ENCODE results near the gene CERS3.

CERS3 gene

DNA sequence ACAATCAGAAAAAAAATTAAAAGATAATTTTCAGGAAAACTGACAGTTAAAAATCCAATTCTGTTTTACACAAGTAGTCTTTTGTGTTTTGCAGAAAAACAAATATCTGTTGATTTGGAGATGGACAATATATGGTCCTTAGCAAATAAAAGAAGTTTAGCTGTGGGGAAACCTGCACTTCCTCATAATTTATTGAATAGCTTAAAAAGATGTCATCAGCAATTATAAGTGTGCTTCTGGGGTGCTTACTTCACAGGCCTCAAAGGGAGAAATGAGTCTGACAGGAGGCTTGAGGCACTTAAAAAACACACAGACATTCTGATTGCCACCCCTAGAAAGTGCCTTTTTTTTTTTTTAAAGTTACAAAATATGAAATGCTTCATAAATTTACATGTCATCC, 31.6 kb upstream of the CERS3 start:
- no peak overlapping the region for H3K9ac ChIP-seq
- TF ChIP-seq Cebpa-rat (IDR thresholded peaks at IDR 0.05): no peak
- H3K4me3 ChIP-seq: no peak overlapping the region
- no peak overlapping the region for H3K27ac ChIP-seq
- H3K27me3 ChIP-seq: no peaks in the 10 kb centered on the region
- H3K36me3 ChIP-seq: peaks cover 0 to 10% (median 0%) of the 10 kb centered on the region in 11 experiments; a peak in 7 of 22 replicates
- H3K4me1 ChIP-seq: peaks cover 0 to 11% (median 0%) of the 10 kb centered on the region in 10 experiments; a peak in 2 of 20 replicates
- H3K4me2 ChIP-seq: no peak overlapping the region
- peaks cover 10 to 37% (median 30%) of the 10 kb centered on the region in 11 experiments; a peak in 20 of 22 replicates for H3K9me3 ChIP-seq (replicated peaks in 1 of 11)
- H4K20me1 ChIP-seq: no peaks in the 10 kb centered on the region

DNA sequence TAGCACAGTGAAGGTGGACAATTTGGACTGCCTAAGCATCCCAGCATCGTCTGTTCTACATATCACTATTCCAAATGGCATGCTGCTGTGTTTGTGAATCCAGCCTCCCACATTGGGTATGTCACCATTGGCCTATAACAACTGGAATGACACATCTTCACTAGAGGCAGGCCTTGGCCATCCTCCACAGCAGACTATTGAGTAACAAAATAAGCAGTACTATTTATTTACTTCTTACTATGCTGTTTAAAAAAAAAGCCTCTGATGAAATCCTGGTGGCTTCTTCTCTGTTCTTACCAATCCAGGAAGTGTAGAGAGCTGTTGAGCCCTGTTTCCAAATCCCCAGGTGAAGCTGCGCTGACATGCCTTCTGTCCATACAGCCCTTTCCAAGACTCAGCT, 30.6 kb upstream of the CERS3 start:
- H3K27ac ChIP-seq: no peak overlapping the region
- no peak overlapping the region for H3K4me3 ChIP-seq
- H3K9me3 ChIP-seq (replicated peaks in 1 of 11): peaks cover 10 to 43% (median 37%) of the 10 kb centered on the region in 11 experiments; a peak in 21 of 22 replicates
- H3K4me2 ChIP-seq: no peak overlapping the region
- H3K9ac ChIP-seq: no peak overlapping the region
- H3K36me3 ChIP-seq: peaks cover 0 to 12% (median 0%) of the 10 kb centered on the region in 11 experiments; a peak in 7 of 22 replicates
- no peaks in the 10 kb centered on the region for H4K20me1 ChIP-seq
- no peaks in the 10 kb centered on the region for H3K27me3 ChIP-seq
- no peak for TF ChIP-seq Cebpa-rat (IDR thresholded peaks at IDR 0.05)
- H3K4me1 ChIP-seq: peaks cover 0 to 11% (median 0%) of the 10 kb centered on the region in 10 experiments; a peak in 2 of 20 replicates

DNA sequence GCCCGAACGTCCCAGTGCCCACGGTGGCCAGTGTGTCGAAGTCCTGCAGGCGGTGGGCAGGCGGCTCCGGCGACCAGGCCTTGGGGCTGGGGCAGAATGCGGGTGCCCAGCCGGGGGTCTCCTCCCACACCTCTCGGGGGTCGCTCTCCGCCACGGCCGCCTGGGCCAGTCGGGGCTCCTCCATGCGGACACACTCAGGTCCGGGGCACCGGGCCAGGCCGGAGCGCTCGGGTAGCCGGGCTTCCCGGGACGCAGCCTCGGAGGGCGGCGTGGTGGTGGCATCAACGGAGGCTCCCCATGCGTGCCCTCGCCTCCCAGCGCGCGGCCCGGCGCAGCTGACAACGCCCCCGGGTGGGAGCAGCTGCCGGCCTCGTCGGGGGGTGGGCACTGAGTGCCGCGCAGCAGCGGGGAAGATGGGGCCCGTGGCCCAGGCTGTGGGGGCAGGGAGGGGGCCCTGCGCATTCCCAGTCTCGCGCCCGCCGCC, 30.1 kb upstream of the CERS3 start:
- H3K27me3 ChIP-seq: no peaks in the 10 kb centered on the region
- H3K27ac ChIP-seq: no peak overlapping the region
- H4K20me1 ChIP-seq: no peaks in the 10 kb centered on the region
- H3K4me2 ChIP-seq: no peak overlapping the region
- H3K4me3 ChIP-seq: no peak overlapping the region
- peaks cover 0 to 17% (median 3%) of the 10 kb centered on the region in 11 experiments; a peak in 10 of 22 replicates for H3K36me3 ChIP-seq
- H3K4me1 ChIP-seq: peaks cover 0 to 11% (median 0%) of the 10 kb centered on the region in 10 experiments; a peak in 2 of 20 replicates
- H3K9me3 ChIP-seq (replicated peaks in 1 of 11): peaks cover 15 to 48% (median 42%) of the 10 kb centered on the region in 11 experiments
- H3K9ac ChIP-seq: no peak overlapping the region
- TF ChIP-seq Cebpa-rat (IDR thresholded peaks at IDR 0.05): no peak

DNA sequence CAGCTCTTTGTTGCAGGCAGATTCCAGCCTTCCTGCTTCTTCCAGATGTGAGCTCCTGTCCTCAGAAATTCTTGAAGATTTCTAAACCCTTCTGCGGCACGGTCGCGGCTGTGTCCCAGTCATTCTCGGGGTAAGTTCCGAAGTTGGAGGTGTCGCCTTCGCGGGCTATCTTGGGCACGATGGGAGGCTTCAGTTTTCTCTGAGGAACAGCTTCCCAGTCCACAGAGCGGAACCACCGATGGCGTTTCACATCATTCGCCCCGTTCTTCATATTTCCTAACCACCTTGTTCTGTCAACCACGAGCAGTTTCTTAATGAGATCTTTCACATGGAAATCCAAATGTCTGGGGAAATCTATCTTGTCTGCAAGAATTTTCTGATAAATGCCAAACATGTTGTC, 24.7 kb upstream of the CERS3 start:
- no peak for TF ChIP-seq Cebpa-rat (IDR thresholded peaks at IDR 0.05)
- no peak overlapping the region for H3K9ac ChIP-seq
- H3K9me3 ChIP-seq (replicated peaks in 1 of 11): peaks cover 43 to 75% (median 66%) of the 10 kb centered on the region in 11 experiments
- H3K36me3 ChIP-seq: peaks cover 12 to 33% (median 24%) of the 10 kb centered on the region in 11 experiments; a peak in 18 of 22 replicates
- no peaks in the 10 kb centered on the region for H3K27me3 ChIP-seq
- H4K20me1 ChIP-seq: no peaks in the 10 kb centered on the region
- H3K4me2 ChIP-seq: no peak overlapping the region
- no peak overlapping the region for H3K27ac ChIP-seq
- H3K4me1 ChIP-seq: peaks cover 0 to 8% (median 0%) of the 10 kb centered on the region in 10 experiments; a peak in 3 of 20 replicates
- no peak overlapping the region for H3K4me3 ChIP-seq

DNA sequence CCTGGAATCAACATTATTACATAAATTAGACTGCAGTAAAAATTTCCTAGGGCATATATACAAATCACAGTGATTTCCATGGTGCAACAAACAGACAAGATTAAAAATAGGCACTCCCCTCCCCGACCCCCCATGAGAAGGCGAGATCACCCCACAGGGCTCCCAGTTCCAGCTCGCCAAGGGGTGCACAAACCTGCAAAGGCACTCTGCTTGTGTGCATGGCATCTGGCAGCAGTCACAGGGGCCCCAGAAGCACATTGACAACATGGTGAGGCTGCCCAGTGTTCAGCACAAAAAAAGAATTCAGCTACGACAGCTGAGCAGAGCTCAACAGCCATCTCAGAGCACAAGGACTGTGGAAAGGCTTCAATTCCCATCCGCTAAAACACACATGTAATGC, 19.2 kb upstream of the CERS3 start:
- Histone ChIP-seq H3K4me2 (no peak overlapping the region), H3K36me3 (peaks cover 4 to 18% (median 16%) of the 10 kb centered on the region in 11 experiments; a peak in 18 of 22 replicates), H4K20me1 (no peaks in the 10 kb centered on the region), H3K9ac (no peak overlapping the region), H3K9me3 (replicated peaks in 1 of 11) (peaks cover 30 to 49% (median 44%) of the 10 kb centered on the region in 11 experiments), H3K4me1 (peaks cover 0 to 16% (median 0%) of the 10 kb centered on the region in 10 experiments; a peak in 9 of 20 replicates), H3K27me3 (no peaks in the 10 kb centered on the region), H3K27ac (no peak overlapping the region), H3K4me3 (no peak overlapping the region)
- TF ChIP-seq Cebpa-rat (IDR thresholded peaks at IDR 0.05): no peak

DNA sequence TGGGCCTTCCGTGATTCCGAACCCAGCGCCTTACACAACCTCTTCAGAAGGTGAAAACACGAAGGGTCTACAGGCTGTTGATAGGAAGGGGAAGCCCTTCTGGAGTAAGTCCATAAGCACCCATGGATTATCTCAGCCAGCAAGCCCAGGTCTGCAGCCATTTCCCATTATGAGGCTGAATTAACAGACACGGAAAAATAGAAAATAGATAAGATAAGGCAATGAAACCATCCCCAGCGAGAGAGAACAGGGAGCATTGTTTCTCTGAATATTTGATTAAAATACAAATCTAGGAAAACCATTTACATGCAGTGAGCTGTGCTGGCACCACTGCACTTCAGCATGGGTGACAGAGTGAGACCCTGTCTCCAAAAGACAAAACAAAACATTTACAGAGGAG, 16.2 kb upstream of the CERS3 start:
- Histone ChIP-seq H3K9ac (no peak overlapping the region), H4K20me1 (no peaks in the 10 kb centered on the region), H3K27ac (no peak overlapping the region), H3K27me3 (no peaks in the 10 kb centered on the region), H3K4me3 (no peak overlapping the region), H3K4me1 (peaks cover 0 to 17% (median 0%) of the 10 kb centered on the region in 10 experiments; a peak in 9 of 20 replicates), H3K36me3 (peaks cover 0 to 3% (median 0%) of the 10 kb centered on the region in 11 experiments; a peak in 1 of 22 replicates), H3K4me2 (no peak overlapping the region), H3K9me3 (replicated peaks in 1 of 11) (peaks cover 12 to 21% (median 17%) of the 10 kb centered on the region in 11 experiments)
- TF ChIP-seq Cebpa-rat (IDR thresholded peaks at IDR 0.05): no peak

DNA sequence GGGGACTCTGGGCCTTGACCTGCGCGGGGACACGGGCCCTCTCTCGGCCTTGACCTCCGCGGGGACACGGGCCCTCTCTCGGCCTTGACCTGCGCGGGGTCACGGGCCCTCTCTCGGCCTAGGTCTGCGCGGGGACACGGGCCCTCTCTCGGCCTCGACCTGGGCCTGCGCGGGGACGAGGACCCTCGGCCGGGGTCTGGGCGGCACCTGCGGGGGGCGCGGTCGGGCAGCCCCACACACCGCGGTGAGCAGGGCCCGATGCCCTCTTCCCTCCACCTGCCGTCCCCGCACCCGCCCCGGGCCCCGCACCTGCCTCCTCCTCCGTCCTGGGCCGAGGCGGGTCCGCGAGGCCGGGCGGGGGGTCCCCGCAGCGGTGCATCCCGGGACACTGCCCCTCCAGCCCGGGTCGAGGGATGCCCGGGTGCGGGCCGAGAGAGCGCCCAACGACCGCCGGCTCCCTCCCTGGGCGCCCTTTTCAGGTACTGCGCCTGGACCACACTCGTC, 15.6 kb upstream of the CERS3 start:
- Histone ChIP-seq H3K36me3 (no peaks in the 10 kb centered on the region), H3K9me3 (replicated peaks in 1 of 11) (peaks cover 12 to 20% (median 16%) of the 10 kb centered on the region in 11 experiments; a peak in 21 of 22 replicates), H3K4me1 (peaks cover 0 to 13% (median 0%) of the 10 kb centered on the region in 10 experiments; a peak in 9 of 20 replicates), H3K4me3 (no peak overlapping the region), H4K20me1 (no peaks in the 10 kb centered on the region), H3K4me2 (no peak overlapping the region), H3K27ac (no peak overlapping the region), H3K27me3 (no peaks in the 10 kb centered on the region), H3K9ac (no peak overlapping the region)
- no peak for TF ChIP-seq Cebpa-rat (IDR thresholded peaks at IDR 0.05)

DNA sequence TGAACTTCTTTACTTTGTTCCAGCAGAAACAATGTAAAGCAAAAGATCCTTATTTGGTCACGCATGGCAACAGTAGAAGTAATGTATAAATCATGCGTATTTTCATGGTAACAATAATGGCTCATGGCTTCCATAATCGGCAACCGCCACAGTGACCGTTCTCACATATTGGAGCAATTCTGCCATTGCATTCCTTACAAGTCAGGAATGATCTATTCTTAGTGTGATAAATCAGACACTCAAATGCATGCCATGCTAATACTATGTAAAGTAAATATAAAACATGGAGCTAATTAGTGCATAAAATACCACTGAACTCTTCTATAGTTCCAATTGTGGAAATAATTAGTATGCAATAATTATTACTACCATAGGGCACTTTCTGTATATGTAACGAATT, 13.5 kb upstream of the CERS3 start:
- no peak overlapping the region for H3K4me3 ChIP-seq
- H3K36me3 ChIP-seq: no peaks in the 10 kb centered on the region
- H3K4me2 ChIP-seq: no peak overlapping the region
- H3K4me1 ChIP-seq: peaks cover 4 to 18% (median 9%) of the 10 kb centered on the region in 10 experiments
- no peaks in the 10 kb centered on the region for H4K20me1 ChIP-seq
- no peak overlapping the region for H3K9ac ChIP-seq
- no peaks in the 10 kb centered on the region for H3K27me3 ChIP-seq
- H3K27ac ChIP-seq: no peak overlapping the region
- TF ChIP-seq Cebpa-rat (IDR thresholded peaks at IDR 0.05): no peak
- peaks cover 28 to 36% (median 30%) of the 10 kb centered on the region in 11 experiments for H3K9me3 ChIP-seq (replicated peaks in 1 of 11)

DNA sequence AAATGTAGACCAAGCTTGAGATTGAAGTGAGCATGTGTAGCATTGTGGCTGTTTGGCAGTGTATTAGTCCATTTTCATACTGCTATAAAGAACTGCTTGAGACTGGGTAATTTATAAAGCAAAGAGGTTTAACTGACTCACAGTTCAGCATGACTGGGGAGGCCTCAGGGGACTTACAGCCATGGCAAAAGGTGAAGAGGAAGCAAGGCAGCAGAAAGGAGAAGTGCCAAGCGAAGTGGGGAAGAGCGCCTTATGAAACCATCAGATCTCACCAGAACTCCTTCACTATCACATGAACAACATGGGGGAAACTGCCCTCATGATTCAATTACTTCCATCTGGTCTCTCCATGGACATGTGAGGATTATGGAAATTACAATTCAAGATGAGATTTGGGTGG, 8.6 kb upstream of the CERS3 start:
- Histone ChIP-seq H3K36me3 (no peaks in the 10 kb centered on the region), H3K4me2 (peak overlapping the region; percentile 26 to 65 (median 44); a peak in 20 of 22 replicates), H3K27ac (peak overlapping the region in 3 of 11 experiments; percentile 3 to 20 (median 10); a peak in 1 of 22 replicates), H3K4me1 (peaks cover 10 to 30% (median 24%) of the 10 kb centered on the region in 10 experiments), H3K4me3 (no peak overlapping the region), H4K20me1 (no peaks in the 10 kb centered on the region), H3K9me3 (replicated peaks in 1 of 11) (peaks cover 9 to 19% (median 16%) of the 10 kb centered on the region in 11 experiments), H3K27me3 (no peaks in the 10 kb centered on the region), H3K9ac (no peak overlapping the region)
- no peak for TF ChIP-seq Cebpa-rat (IDR thresholded peaks at IDR 0.05)
